Measurements from ENCODE around the gene IL18R1.

- no peak for TF ChIP-seq CTCF (IDR thresholded peaks at IDR 0.05)
- no peak for TF ChIP-seq TCF7L2 (IDR thresholded peaks at IDR 0.05; ENCODE audit: low read depth, low read length)
- no peak for TF ChIP-seq POLR2AphosphoS5 (IDR thresholded peaks at IDR 0.05; ENCODE audit: low read depth, low read length)
Observed at GRCh38 chr2:102423368-102423767, 67.8 kb downstream of the IL18R1 start.
